K562 (cell line): ENCODE results near the gene MAP3K19. TPM values are rescaled to one million over a fixed set of nuclear protein-coding genes. Genes with fewer than 3 reads are reported as not detected.

Experiments used
- ATAC-seq: fragments of 200-7000 bp; cut with Tn5 transposase; 3 replicates; pipeline ENCODE4 v1.9.1; 2020; ENCODE audit warnings: moderate library complexity
- BruUV-seq: library from RNA; stranded (reverse); fragments of 400-500 nt; replicated peaks from 2 replicates; lab custom pipeline; 2021; lab: Mats Ljungman, UMichigan
- CTCF ChIA-PET: fragments of 300-600 bp; formaldehyde crosslinking; extraction: SDS; loops from one replicate; lab custom pipeline; 2021; ENCODE audit warnings: low intra/inter-chr PET ratio; lab: Yijun Ruan, JAX
- POLR2A ChIA-PET: fragments of 300-600, 350-650 bp; sonication (Branson Sonifier 250); formaldehyde crosslinking; extraction: SDS; loops from one replicate; lab custom pipeline; 2021; ENCODE audit warnings: antibody characterized with exemption, inconsistent platforms; lab: Yijun Ruan, JAX
- DNase-seq, 4 experiments: peaks; one replicate each; pipeline versions ENCODE4 v3.0.0 to v3.0.0-alpha.2; 2011 to 2018; ENCODE audit warnings: low spot score in 3 of 4, mixed read lengths in 3 of 4; ENCODE audit errors: extremely low read depth in 1 of 4
- FAIRE-seq: peaks from 2 replicates; lab custom pipeline; 2011; peaks lifted over from hg19 to GRCh38; lab: Jason Lieb, UNC
- H2AFZ ChIP-seq: 2 replicates; pipeline ENCODE4 v1.6.0; 2011; ENCODE audit warnings: low read depth, low read length, control low read depth, inconsistent platforms
- H3K27ac ChIP-seq: fragments of 200-600 bp; 3 replicates; pipeline ENCODE4 v1.8.0; 2011; ENCODE audit warnings: low read depth, mild to moderate bottlenecking, control low read depth, inconsistent platforms, low read length, moderate library complexity, mixed read lengths; ENCODE audit errors: extremely low read depth
- H3K27me3 ChIP-seq, 2 experiments: fragments of 300-600 bp in 1 of 2; 2 replicates in 1 of 2; 3 replicates in 1 of 2; pipeline versions ENCODE4 v1.6.0 to v1.8.0; 2011; ENCODE audit warnings: inconsistent platforms in 2 of 2, low read length in 2 of 2, mild to moderate bottlenecking in 1 of 2, mixed read lengths in 1 of 2, moderate library complexity in 1 of 2; ENCODE audit not compliant: control insufficient read depth in 2 of 2, insufficient read depth in 2 of 2
- H3K36me3 ChIP-seq: fragments of 300-600 bp; 3 replicates; pipeline ENCODE4 v1.8.0; 2011; ENCODE audit warnings: mild to moderate bottlenecking, low read length, inconsistent platforms; ENCODE audit not compliant: control insufficient read depth, insufficient read depth
- H3K4me1 ChIP-seq, 2 experiments: fragments of 200-600 bp in 1 of 2; replicated peaks in 1 of 2; 2 replicates in 1 of 2; 3 replicates in 1 of 2; pipeline versions ENCODE4 v1.5.1 to v1.8.0; 2011; ENCODE audit warnings: inconsistent platforms in 2 of 2, low read length in 2 of 2, mild to moderate bottlenecking in 1 of 2, mixed read lengths in 1 of 2, moderate library complexity in 1 of 2; ENCODE audit not compliant: control insufficient read depth in 2 of 2, insufficient read depth in 2 of 2
- H3K4me2 ChIP-seq: 2 replicates; pipeline ENCODE4 v1.6.1; 2011; ENCODE audit warnings: low read length, control low read depth, inconsistent platforms, mixed read lengths; ENCODE audit not compliant: insufficient read depth
- H3K4me3 ChIP-seq: fragments of 200-600 bp; sonication (generic), shearing (Covaris generic); 2 replicates; pipeline ENCODE4 v1.5.1; 2016; ENCODE audit warnings: control low read depth, inconsistent platforms
- H3K79me2 ChIP-seq: fragments of 200-600 bp; 3 replicates; pipeline ENCODE4 v1.8.0; 2011; ENCODE audit warnings: low read length, inconsistent platforms; ENCODE audit not compliant: control insufficient read depth, insufficient read depth
- H3K9ac ChIP-seq, 2 experiments: 2 replicates each; pipeline versions ENCODE4 v1.6.0 to v1.6.1; 2011; ENCODE audit warnings: low read depth in 2 of 2, low read length in 2 of 2, control low read depth in 1 of 2, inconsistent platforms in 1 of 2, mild to moderate bottlenecking in 1 of 2, mixed read lengths in 1 of 2; ENCODE audit not compliant: insufficient read depth in 1 of 2
- H3K9me1 ChIP-seq: one replicate; pipeline ENCODE4 v1.6.0; 2011; ENCODE audit warnings: inconsistent platforms, mild to moderate bottlenecking, low read length, moderate library complexity; ENCODE audit not compliant: control insufficient read depth, insufficient read depth
- H3K9me3 ChIP-seq: replicated peaks from 2 replicates; pipeline ENCODE4 v1.5.1; 2011; ENCODE audit warnings: low read depth, low read length, inconsistent platforms; ENCODE audit not compliant: control insufficient read depth, insufficient read depth
- H4K20me1 ChIP-seq: replicated peaks from 2 replicates; pipeline ENCODE4 v1.6.1; 2011; ENCODE audit warnings: low read length, inconsistent platforms, mixed read lengths; ENCODE audit not compliant: control insufficient read depth, insufficient read depth
- DLX4 ChIP-seq: fragments of 250-450 bp; sonication (Bioruptor Pico); IDR thresholded peaks from 2 replicates; pipeline ENCODE4 v1.6.1; 2021; ENCODE audit warnings: mild to moderate bottlenecking
- FOS ChIP-seq: IDR thresholded peaks from 3 replicates; pipeline ENCODE4 v1.6.1; 2011; ENCODE audit not compliant: insufficient read length; ENCODE audit errors: extremely low read depth
- GTF2F1 ChIP-seq: IDR thresholded peaks from 2 replicates; pipeline ENCODE4 v1.6.1; 2011; ENCODE audit warnings: low read depth, low read length, improper control_type of control experiment
- HMBOX1 ChIP-seq: sonication (generic); IDR thresholded peaks from 2 replicates; pipeline ENCODE4 v1.6.1; 2016
- NR2F6 ChIP-seq: fragments of 450-650 bp; formaldehyde crosslinking; IDR thresholded peaks from 2 replicates; pipeline ENCODE4 v1.4.0; 2020; ENCODE audit warnings: mild to moderate bottlenecking
- RBM39 ChIP-seq: fragments of 200-400 bp; formaldehyde crosslinking; optimal IDR thresholded peaks from 2 replicates; pipeline ENCODE3; 2018; ENCODE audit warnings: low read depth, low read length
- RERE ChIP-seq: sonication (generic); formaldehyde crosslinking; IDR thresholded peaks from 2 replicates; pipeline ENCODE4 v1.8.0; 2023; ENCODE audit warnings: missing genetic modification reagents, mild to moderate bottlenecking, borderline replicate concordance
- RFX1 ChIP-seq: fragments of 450-650 bp; IDR thresholded peaks from 2 replicates; pipeline ENCODE4 v1.6.1; 2016; ENCODE audit warnings: mild to moderate bottlenecking, moderate library complexity
- U2AF2 ChIP-seq: fragments of 200-400 bp; formaldehyde crosslinking; optimal IDR thresholded peaks from 2 replicates; pipeline ENCODE3; 2017; ENCODE audit warnings: low read depth, mild to moderate bottlenecking, low read length
- WGBS: fragments of 100-300 bp; shearing (Covaris generic); methylation state at CpG from one replicate; pipeline ENCODE4 v1.1.6; 2016; ENCODE audit warnings: low coverage, mixed read lengths; ENCODE audit not compliant: insufficient coverage; ENCODE audit errors: missing lambda C conversion rate; 5-methylcytosine and 5-hydroxymethylcytosine counted together
- in situ Hi-C: fragments of 300-500 bp; cut with MboI; formaldehyde crosslinking; loops from 4 replicates; pipeline ENCODE4 v1.15.0; 2018; ENCODE audit warnings: inconsistent platforms, mixed read lengths
- intact Hi-C: fragments of 100-400 bp; cut with micrococcal nuclease; formaldehyde crosslinking; loops from 2 replicates; pipeline ENCODE4 v1.14.2; 2022
- polyA plus RNA-seq, 8 experiments: library from polyadenylated mRNA; depleted of rRNA in 4 of 8; stranded (reverse) in 5 of 8; unstranded in 3 of 8; fragments of >200 nt; fragmentation: Nextera tagmentation in 2 of 8; fragmentation: Illumina TruSeq in 1 of 8; extraction: Ambion mirVana in 2 of 8; extraction: Trizol in 1 of 8; gene quantifications; 2 replicates each; pipeline versions ENCODE4 v1.2.1 to v1.2.3, GENCODE V29; 2011 to 2014; ENCODE audit warnings: inconsistent platforms in 1 of 8, missing spikeins in 1 of 8
- total RNA-seq, 7 experiments: library from RNA; depleted of rRNA in 6 of 7; stranded (reverse); fragments of >200 nt in 6 of 7; fragmentation: Illumina TruSeq in 2 of 7; extraction: Trizol in 2 of 7; gene quantifications; 2 replicates each; pipeline versions ENCODE4 v1.2.1 to v1.2.3, GENCODE V29; 2011 to 2021; ENCODE audit warnings: low replicate concordance in 1 of 7
- TF ChIP-seq, protein P1 (sequence below): fragments of 250-450 bp; sonication (Bioruptor Pico); IDR thresholded peaks from 2 replicates; pipeline ENCODE4 v1.9.0; 2021; ENCODE audit warnings: mild to moderate bottlenecking, inconsistent platforms
- TF ChIP-seq, protein P2 (sequence below): fragments of 450-650 bp; IDR thresholded peaks from 2 replicates; pipeline ENCODE4 v1.6.1; 2016

MAP3K19 gene
- total and polyA plus RNA-seq, 9 of the 15 experiments (the other 6 are each of a cell fraction or from before 2014, with no cell fraction given), result 0.29 TPM; not detected in 8

GRCh38 chr2:135023886-135024485 is 23.3 kb downstream of the MAP3K19 start:
- Histone ChIP-seq H2AFZ (no peak overlapping the region), H3K4me3 (no peak overlapping the region), H3K27ac (no peak overlapping the region), H3K79me2 (no peaks in the 10 kb centered on the region), H3K4me2 (no peak overlapping the region), H3K27me3 (peaks cover 0 to 4% of the 10 kb centered on the region in 2 experiments; a peak in 2 of 5 replicates), H4K20me1 (no peaks in the 10 kb centered on the region), H3K36me3 (no peaks in the 10 kb centered on the region), H3K9me3 (no peaks in the 10 kb centered on the region), H3K9me1 (no peaks in the 10 kb centered on the region), H3K4me1 (no peaks in the 10 kb centered on the region), H3K9ac (no peak overlapping the region)
- no peak for ATAC-seq
- CTCF ChIA-PET, result no interaction called here
- in situ Hi-C loops (no loop called here), intact Hi-C loops (no loop called here)
- no peak for DNase-seq
- FAIRE-seq, result no peak
- WGBS, result 7% methylated on average over 5 of the region's 5 CpGs
- POLR2A ChIA-PET, result interaction anchor here (0.8 kb wide), 1 partner anchor 18 kb away, joined by 3 read pairs; no protein-coding TSS in a partner anchor
- no TSS peak for BruUV-seq
- TF ChIP-seq, protein P1, sequence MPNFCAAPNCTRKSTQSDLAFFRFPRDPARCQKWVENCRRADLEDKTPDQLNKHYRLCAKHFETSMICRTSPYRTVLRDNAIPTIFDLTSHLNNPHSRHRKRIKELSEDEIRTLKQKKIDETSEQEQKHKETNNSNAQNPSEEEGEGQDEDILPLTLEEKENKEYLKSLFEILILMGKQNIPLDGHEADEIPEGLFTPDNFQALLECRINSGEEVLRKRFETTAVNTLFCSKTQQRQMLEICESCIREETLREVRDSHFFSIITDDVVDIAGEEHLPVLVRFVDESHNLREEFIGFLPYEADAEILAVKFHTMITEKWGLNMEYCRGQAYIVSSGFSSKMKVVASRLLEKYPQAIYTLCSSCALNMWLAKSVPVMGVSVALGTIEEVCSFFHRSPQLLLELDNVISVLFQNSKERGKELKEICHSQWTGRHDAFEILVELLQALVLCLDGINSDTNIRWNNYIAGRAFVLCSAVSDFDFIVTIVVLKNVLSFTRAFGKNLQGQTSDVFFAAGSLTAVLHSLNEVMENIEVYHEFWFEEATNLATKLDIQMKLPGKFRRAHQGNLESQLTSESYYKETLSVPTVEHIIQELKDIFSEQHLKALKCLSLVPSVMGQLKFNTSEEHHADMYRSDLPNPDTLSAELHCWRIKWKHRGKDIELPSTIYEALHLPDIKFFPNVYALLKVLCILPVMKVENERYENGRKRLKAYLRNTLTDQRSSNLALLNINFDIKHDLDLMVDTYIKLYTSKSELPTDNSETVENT (CRISPR knock-in tag), result no peak
- TF ChIP-seq RFX1, result no peak
- TF ChIP-seq U2AF2, result no peak
- TF ChIP-seq, protein P2, sequence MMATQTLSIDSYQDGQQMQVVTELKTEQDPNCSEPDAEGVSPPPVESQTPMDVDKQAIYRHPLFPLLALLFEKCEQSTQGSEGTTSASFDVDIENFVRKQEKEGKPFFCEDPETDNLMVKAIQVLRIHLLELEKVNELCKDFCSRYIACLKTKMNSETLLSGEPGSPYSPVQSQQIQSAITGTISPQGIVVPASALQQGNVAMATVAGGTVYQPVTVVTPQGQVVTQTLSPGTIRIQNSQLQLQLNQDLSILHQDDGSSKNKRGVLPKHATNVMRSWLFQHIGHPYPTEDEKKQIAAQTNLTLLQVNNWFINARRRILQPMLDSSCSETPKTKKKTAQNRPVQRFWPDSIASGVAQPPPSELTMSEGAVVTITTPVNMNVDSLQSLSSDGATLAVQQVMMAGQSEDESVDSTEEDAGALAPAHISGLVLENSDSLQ, result no peak
- no peak for TF ChIP-seq NR2F6 (CRISPR knock-in tag)
- no peak for TF ChIP-seq DLX4
- no peak for TF ChIP-seq HMBOX1
- no peak for TF ChIP-seq RBM39
- no peak for TF ChIP-seq GTF2F1
- no peak for TF ChIP-seq RERE
- TF ChIP-seq FOS, result no peak
